ENCODE measurements around the gene PPDPF. TPM values are rescaled to one million over a fixed set of nuclear protein-coding genes. Genes with fewer than 3 reads are reported as not detected.

The PPDPF gene
- total and polyA plus RNA-seq, 2 donors (not counting 3 experiments of a cell fraction or from before 2014, with no cell fraction given), result 52.2 to 219 TPM

GRCh38 chr20:63500902-63501817 lies 19.4 kb upstream of the PPDPF start:
- no peak overlapping the region for H2AFZ ChIP-seq (ENCODE audit: low read depth, low read length)
- dilution Hi-C loops (cut with MboI; ENCODE audit: extremely low pct_ligation_motif_present, low sequenced_read_pairs), result no loop called here
- H3K27ac ChIP-seq (ENCODE audit: insufficient read depth, low read depth, low read length), result no peak overlapping the region
- FAIRE-seq (no peak), DNase-seq (ENCODE audit: low read depth, low spot score) (no peak)
- H3K27me3 ChIP-seq (ENCODE audit: control insufficient read depth in 2 of 2, insufficient read depth in 2 of 2, low read length in 2 of 2), result no peaks in the 10 kb centered on the region
- no peak for TF ChIP-seq POLR2A (IDR thresholded peaks at IDR 0.05; ENCODE audit: low read depth, low read length)
- TF ChIP-seq JUN (IDR thresholded peaks at IDR 0.05; ENCODE audit: borderline replicate concordance, insufficient read depth, insufficient read length, low read depth), result no peak
- TF ChIP-seq CTCF (IDR thresholded peaks at IDR 0.05; ENCODE audit: extremely low read depth in 1 of 2, insufficient read depth in 1 of 2, low read depth in 1 of 2, low read length in 2 of 2), result no peak
- no peak for TF ChIP-seq POLR2AphosphoS5 (IDR thresholded peaks at IDR 0.05; ENCODE audit: insufficient read depth, low read depth, low read length)
- TF ChIP-seq GATA2 (IDR thresholded peaks at IDR 0.05; ENCODE audit: insufficient read depth, insufficient read length, low read depth, low read length), result no peak
- no peak for TF ChIP-seq MAX (IDR thresholded peaks at IDR 0.05; ENCODE audit: insufficient read depth, insufficient read length)
- TF ChIP-seq EZH2 (IDR thresholded peaks at IDR 0.05; ENCODE audit: borderline replicate concordance, low read depth, low read length, severe bottlenecking), result no peak
- TF ChIP-seq MYC (IDR thresholded peaks at IDR 0.05; ENCODE audit: low read depth, low read length), result no peak
- no peak for TF ChIP-seq FOS (IDR thresholded peaks at IDR 0.05; ENCODE audit: borderline replicate concordance, insufficient read depth, low read length)
- no TSS peak for BruUV-seq (replicated peaks)
- H4K20me1 ChIP-seq (replicated peaks; ENCODE audit: control insufficient read depth, extremely low read depth, insufficient read depth, low read length), result no peaks in the 10 kb centered on the region
- H3K79me2 ChIP-seq (ENCODE audit: control insufficient read depth, insufficient read depth, low read length), result no peaks in the 10 kb centered on the region
- H3K9me3 ChIP-seq (replicated peaks; ENCODE audit: control insufficient read depth, insufficient read depth, low read length), result no peaks in the 10 kb centered on the region
- H3K4me2 ChIP-seq (ENCODE audit: insufficient read depth, low read length), result no peak overlapping the region
- H3K4me1 ChIP-seq (ENCODE audit: control insufficient read depth, extremely low read depth, insufficient read depth, low read length), result no peaks in the 10 kb centered on the region
- no peak overlapping the region for H3K9ac ChIP-seq (replicated peaks; ENCODE audit: extremely low read depth, insufficient read depth, low read length)
- POLR2A ChIA-PET, result no interaction called here
- CTCF ChIA-PET, result no interaction called here
- no peak overlapping the region for H3K4me3 ChIP-seq (replicated peaks in 1 of 3; ENCODE audit: insufficient read depth in 1 of 3, low read depth in 1 of 3, low read length in 3 of 3)
- intact Hi-C loops (cut with micrococcal nuclease), result no loop called here
- no peaks in the 10 kb centered on the region for H3K36me3 ChIP-seq (ENCODE audit: control insufficient read depth in 2 of 2, extremely low read depth in 1 of 2, insufficient read depth in 2 of 2, low read length in 2 of 2)
- H3K9me1 ChIP-seq (replicated peaks; ENCODE audit: control insufficient read depth, extremely low read depth, insufficient read depth, low read length), result no peaks in the 10 kb centered on the region
